HEK293 (cell line): ENCODE results near the gene B4GAT1.
A peak's percentile ranks its signal among the peaks of the same experiment; 100 is the strongest.
"Not testable (repeated sequence)": the region's sequence is repeated elsewhere in the genome, so short reads cannot be mapped to it uniquely, and the experiment has no call there.

Experiments
- CTCF ChIA-PET: fragments of 350-600 bp; formaldehyde crosslinking; extraction: SDS; loops from one replicate; lab custom pipeline; 2021; ENCODE audit warnings: antibody characterized with exemption; lab: Yijun Ruan, JAX
- POLR2A ChIA-PET: fragments of 300-600 bp; formaldehyde crosslinking; extraction: SDS; loops from one replicate; lab custom pipeline; 2020; ENCODE audit warnings: antibody characterized with exemption, inconsistent platforms; lab: Yijun Ruan, JAX
- H3K27ac ChIP-seq: fragments of 200-500 bp; sonication (Bioruptor generic); 2 replicates; pipeline ENCODE4 v1.5.1; 2014; ENCODE audit warnings: low read depth, low read length, control low read depth, inconsistent platforms; ENCODE audit errors: extremely low read depth
- H3K36me3 ChIP-seq, 2 experiments: fragments of 200-500 bp in 1 of 2; sonication (Bioruptor generic) in 1 of 2; 1 replicate in 1 of 2; 2 replicates in 1 of 2; pipeline ENCODE4 v1.5.1; 2014 to 2017; ENCODE audit warnings: inconsistent platforms in 2 of 2, low read length in 2 of 2; ENCODE audit not compliant: control insufficient read depth in 2 of 2, insufficient read depth in 1 of 2
- H3K4me1 ChIP-seq: fragments of 200-500 bp; sonication (Bioruptor generic); 2 replicates; pipeline ENCODE4 v1.5.1; 2014; ENCODE audit warnings: mild to moderate bottlenecking, low read length, inconsistent platforms; ENCODE audit not compliant: control insufficient read depth, insufficient read depth
- H3K4me3 ChIP-seq: 2 replicates; pipeline ENCODE4 v1.5.1; 2011; ENCODE audit warnings: low read depth, mild to moderate bottlenecking, control low read depth, low read length, moderate library complexity
- H3K9me3 ChIP-seq: fragments of 200-500 bp; sonication (Bioruptor generic); 2 replicates; pipeline ENCODE4 v1.5.1; 2014; ENCODE audit warnings: low read depth, low read length, inconsistent platforms; ENCODE audit not compliant: control insufficient read depth, insufficient read depth
- TCF7L2 ChIP-seq: IDR thresholded peaks from 2 replicates; pipeline ENCODE4 v1.6.1; 2011; ENCODE audit warnings: low read depth, mild to moderate bottlenecking, inconsistent platforms, low read length, moderate library complexity, borderline replicate concordance
- WT1 ChIP-seq: fragments of 450-650 bp; formaldehyde crosslinking; IDR thresholded peaks from 2 replicates; pipeline ENCODE4 v1.5.1; 2016; ENCODE audit warnings: missing biosample characterization, missing genetic modification characterization
- ZBTB20 ChIP-seq: fragments of 450-650 bp; formaldehyde crosslinking; IDR thresholded peaks from 2 replicates; pipeline ENCODE4 v1.5.1; 2016; ENCODE audit warnings: missing biosample characterization, missing genetic modification characterization
- ZFP41 ChIP-seq: fragments of 450-650 bp; formaldehyde crosslinking; IDR thresholded peaks from 2 replicates; pipeline ENCODE4 v1.5.1; 2016; ENCODE audit warnings: missing biosample characterization, missing genetic modification characterization, borderline replicate concordance
- ZFP69B ChIP-seq: fragments of 450-650 bp; formaldehyde crosslinking; IDR thresholded peaks from 2 replicates; pipeline ENCODE4 v1.5.1; 2016; ENCODE audit warnings: missing biosample characterization, missing genetic modification characterization
- ZNF140 ChIP-seq: fragments of 450-650 bp; formaldehyde crosslinking; IDR thresholded peaks from 2 replicates; pipeline ENCODE4 v1.5.1; 2016; ENCODE audit warnings: missing biosample characterization, missing genetic modification characterization
- ZNF155 ChIP-seq: fragments of 450-650 bp; formaldehyde crosslinking; IDR thresholded peaks from 2 replicates; pipeline ENCODE4 v1.5.1; 2016; ENCODE audit warnings: missing biosample characterization, missing genetic modification characterization
- ZNF2 ChIP-seq: fragments of 450-650 bp; formaldehyde crosslinking; IDR thresholded peaks from 2 replicates; pipeline ENCODE4 v1.5.1; 2016; ENCODE audit warnings: missing biosample characterization, missing genetic modification characterization
- ZNF239 ChIP-seq: fragments of 450-650 bp; formaldehyde crosslinking; IDR thresholded peaks from 2 replicates; pipeline ENCODE4 v1.5.1; 2016; ENCODE audit warnings: missing biosample characterization, missing genetic modification characterization
- ZNF398 ChIP-seq: fragments of 450-650 bp; formaldehyde crosslinking; IDR thresholded peaks from 2 replicates; pipeline ENCODE4 v1.5.1; 2017; ENCODE audit warnings: missing biosample characterization, missing genetic modification characterization
- ZNF404 ChIP-seq: fragments of 450-650 bp; formaldehyde crosslinking; IDR thresholded peaks from 2 replicates; pipeline ENCODE4 v1.5.1; 2017; ENCODE audit warnings: missing biosample characterization, missing genetic modification characterization
- ZNF600 ChIP-seq: fragments of 450-650 bp; formaldehyde crosslinking; IDR thresholded peaks from 2 replicates; pipeline ENCODE4 v1.5.1; 2016; ENCODE audit warnings: missing biosample characterization, missing genetic modification characterization
- ZNF610 ChIP-seq: fragments of 450-650 bp; formaldehyde crosslinking; IDR thresholded peaks from 2 replicates; pipeline ENCODE4 v1.5.1; 2016; ENCODE audit warnings: missing biosample characterization, missing genetic modification characterization, borderline replicate concordance
- ZNF654 ChIP-seq: fragments of 450-650 bp; formaldehyde crosslinking; IDR thresholded peaks from 2 replicates; pipeline ENCODE4 v1.5.1; 2016; ENCODE audit warnings: low read depth, missing biosample characterization, missing genetic modification characterization
- ZNF837 ChIP-seq: fragments of 450-650 bp; formaldehyde crosslinking; IDR thresholded peaks from 2 replicates; pipeline ENCODE4 v1.5.1; 2016; ENCODE audit warnings: missing biosample characterization, missing genetic modification characterization
- ZSCAN30 ChIP-seq: fragments of 450-650 bp; IDR thresholded peaks from 2 replicates; pipeline ENCODE4 v1.5.1; 2018; ENCODE audit warnings: missing biosample characterization, mild to moderate bottlenecking, missing genetic modification characterization, moderate library complexity
- TF ChIP-seq, protein P1 (sequence below): fragments of 450-650 bp; formaldehyde crosslinking; optimal IDR thresholded peaks from 2 replicates; pipeline ENCODE3; 2016; ENCODE audit warnings: missing biosample characterization, mild to moderate bottlenecking, missing genetic modification characterization
- TF ChIP-seq, protein P2 (sequence below): fragments of 450-650 bp; formaldehyde crosslinking; IDR thresholded peaks from 2 replicates; pipeline ENCODE4 v1.5.1; 2016; ENCODE audit warnings: missing biosample characterization, missing genetic modification characterization, low read depth

Gene B4GAT1

DNA sequence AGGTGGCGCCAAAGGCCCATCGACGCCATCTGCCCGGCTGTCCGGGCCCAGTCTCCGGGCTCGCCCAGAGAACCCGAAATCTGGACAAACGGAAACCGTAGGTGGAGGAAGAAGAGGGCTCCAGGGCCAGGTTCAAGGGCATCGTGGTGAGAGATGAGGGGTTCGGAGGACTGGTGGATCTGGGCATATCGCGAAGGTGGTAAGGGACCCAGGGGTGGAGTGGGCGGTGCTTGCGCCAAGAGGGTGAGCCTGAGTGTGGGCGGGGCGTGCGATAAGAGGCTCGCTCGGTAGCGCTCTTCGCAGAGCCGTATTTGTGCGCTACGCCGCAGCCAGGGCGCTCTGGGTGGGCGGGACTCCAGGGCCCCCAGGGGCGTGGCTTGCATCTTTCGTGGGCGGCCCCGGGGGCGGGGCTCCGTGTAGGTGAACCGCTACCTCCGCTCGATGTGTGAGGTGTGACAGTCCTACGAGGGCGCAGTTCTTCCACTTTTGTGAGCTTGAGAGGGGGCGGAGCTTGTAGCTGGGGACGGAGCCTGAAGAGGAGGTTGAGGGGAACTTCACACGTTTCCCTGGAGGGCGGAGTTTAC, 35.4 kb downstream of the B4GAT1 start (continued):
- TF ChIP-seq ZNF600 (tag by site-specific recombination) = peak; percentile 68

DNA sequence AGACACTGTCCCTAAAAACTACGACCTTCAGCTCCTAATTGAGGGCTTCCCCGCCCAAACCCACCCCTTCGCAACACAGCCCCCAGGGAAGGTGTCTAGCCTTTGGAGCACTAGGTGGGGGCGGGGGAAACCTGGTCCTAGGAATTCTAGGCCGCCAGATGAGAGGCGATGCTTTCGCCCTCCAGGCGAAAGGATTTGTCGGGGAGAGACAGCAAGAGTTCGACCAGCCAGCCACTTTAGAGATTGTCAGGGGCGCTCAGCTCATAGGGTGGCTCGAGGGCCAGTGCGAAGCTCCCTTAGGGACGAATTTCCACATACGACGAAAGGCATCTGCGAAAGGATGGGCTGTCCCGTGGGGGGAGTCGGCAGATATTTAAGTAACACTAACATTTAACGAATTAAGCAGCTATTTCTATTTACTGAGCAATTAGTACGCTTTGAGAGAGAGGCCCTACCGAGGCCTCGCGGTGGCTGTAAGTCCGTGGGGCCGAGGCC, 35.9 kb downstream of the B4GAT1 start:
- peak overlapping the region; percentile 52; the same call in 1 of the 2 replicates for H3K27ac ChIP-seq

GRCh38 chr11:66310803-66311440, 36.5 kb downstream of the B4GAT1 start:
- H3K36me3 ChIP-seq, H3K9me3 ChIP-seq, H3K4me3 ChIP-seq, H3K27ac ChIP-seq, H3K4me1 ChIP-seq: not testable (repeated sequence)
- POLR2A ChIA-PET = interaction anchor here (0.6 to 1.1 kb wide), 3 partner anchors 21 to 584 kb away, joined by 3 to 4 read pairs (median 3); partner anchors contain the start of gene YIF1A
- CTCF ChIA-PET = interaction anchor here (0.6 to 3.4 kb wide), 45 partner anchors 9 to 715 kb away, joined by 3 to 29 read pairs (median 4); partner anchors contain the start of genes B4GAT1, BRMS1, RIN1 and TMEM151A

More for the DNA sequence above, 35.9 kb downstream of the B4GAT1 start:
- Histone ChIP-seq H3K9me3 (no peaks in the 10 kb centered on the region), H3K4me3 (peak overlapping the region; percentile 50), H3K4me1 (no peaks in the 10 kb centered on the region), H3K36me3 (no peaks in the 10 kb centered on the region)
- TF ChIP-seq ZNF398 = no peak
- no peak for TF ChIP-seq ZNF837
- TF ChIP-seq, protein P1, sequence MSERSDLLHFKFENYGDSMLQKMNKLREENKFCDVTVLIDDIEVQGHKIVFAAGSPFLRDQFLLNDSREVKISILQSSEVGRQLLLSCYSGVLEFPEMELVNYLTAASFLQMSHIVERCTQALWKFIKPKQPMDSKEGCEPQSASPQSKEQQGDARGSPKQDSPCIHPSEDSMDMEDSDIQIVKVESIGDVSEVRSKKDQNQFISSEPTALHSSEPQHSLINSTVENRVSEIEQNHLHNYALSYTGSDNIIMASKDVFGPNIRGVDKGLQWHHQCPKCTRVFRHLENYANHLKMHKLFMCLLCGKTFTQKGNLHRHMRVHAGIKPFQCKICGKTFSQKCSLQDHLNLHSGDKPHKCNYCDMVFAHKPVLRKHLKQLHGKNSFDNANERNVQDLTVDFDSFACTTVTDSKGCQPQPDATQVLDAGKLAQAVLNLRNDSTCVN (tag by site-specific recombination) = no peak
- no peak for TF ChIP-seq ZNF404
- TF ChIP-seq ZSCAN30 (tag by site-specific recombination) = no peak
- TF ChIP-seq ZFP69B (tag by site-specific recombination) = no peak
- no peak for TF ChIP-seq WT1 (tag by site-specific recombination)
- no peak for TF ChIP-seq ZNF239
- ChIA-PET CTCF (interaction anchor here (0.6 to 3.4 kb wide), 48 partner anchors 10 to 714 kb away, joined by 3 to 29 read pairs (median 4); partner anchors contain the start of genes B4GAT1, BRMS1, RIN1 and TMEM151A), POLR2A (interaction anchor here (0.6 to 2.2 kb wide), 14 partner anchors 17 to 585 kb away, joined by 3 to 32 read pairs (median 4); partner anchors contain the start of genes BRMS1, MRPL11, RIN1 and YIF1A)

GRCh38 chr11:66310324-66310723, 37.1 kb downstream of the B4GAT1 start:
- Histone ChIP-seq H3K27ac (no peak overlapping the region), H3K9me3 (no peaks in the 10 kb centered on the region), H3K36me3 (no peaks in the 10 kb centered on the region), H3K4me3 (no peak overlapping the region), H3K4me1 (no peaks in the 10 kb centered on the region)
- ChIA-PET POLR2A (interaction anchor here (0.6 kb wide), 1 partner anchor 79 kb away, joined by 5 read pairs; no protein-coding TSS in a partner anchor), CTCF (interaction anchor here (0.6 to 3.4 kb wide), 9 partner anchors 14 to 716 kb away, joined by 3 to 28 read pairs (median 5); partner anchors contain the start of genes BRMS1 and TMEM151A)
- TF ChIP-seq ZNF654 (tag by site-specific recombination) (no peak), ZNF398 (no peak), ZNF610 (no peak), ZNF140 (no peak), ZFP69B (tag by site-specific recombination) (no peak), ZNF2 (tag by site-specific recombination) (no peak), ZNF155 (tag by site-specific recombination) (no peak), ZBTB20 (tag by site-specific recombination) (no peak), TCF7L2 (no peak), ZFP41 (no peak)
- TF ChIP-seq, protein P2, sequence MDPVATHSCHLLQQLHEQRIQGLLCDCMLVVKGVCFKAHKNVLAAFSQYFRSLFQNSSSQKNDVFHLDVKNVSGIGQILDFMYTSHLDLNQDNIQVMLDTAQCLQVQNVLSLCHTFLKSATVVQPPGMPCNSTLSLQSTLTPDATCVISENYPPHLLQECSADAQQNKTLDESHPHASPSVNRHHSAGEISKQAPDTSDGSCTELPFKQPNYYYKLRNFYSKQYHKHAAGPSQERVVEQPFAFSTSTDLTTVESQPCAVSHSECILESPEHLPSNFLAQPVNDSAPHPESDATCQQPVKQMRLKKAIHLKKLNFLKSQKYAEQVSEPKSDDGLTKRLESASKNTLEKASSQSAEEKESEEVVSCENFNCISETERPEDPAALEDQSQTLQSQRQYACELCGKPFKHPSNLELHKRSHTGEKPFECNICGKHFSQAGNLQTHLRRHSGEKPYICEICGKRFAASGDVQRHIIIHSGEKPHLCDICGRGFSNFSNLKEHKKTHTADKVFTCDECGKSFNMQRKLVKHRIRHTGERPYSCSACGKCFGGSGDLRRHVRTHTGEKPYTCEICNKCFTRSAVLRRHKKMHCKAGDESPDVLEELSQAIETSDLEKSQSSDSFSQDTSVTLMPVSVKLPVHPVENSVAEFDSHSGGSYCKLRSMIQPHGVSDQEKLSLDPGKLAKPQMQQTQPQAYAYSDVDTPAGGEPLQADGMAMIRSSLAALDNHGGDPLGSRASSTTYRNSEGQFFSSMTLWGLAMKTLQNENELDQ (tag by site-specific recombination) = no peak
